ENCODE results near the gene SRPK3. TPM values are rescaled to one million over a fixed set of nuclear protein-coding genes. Genes with fewer than 3 reads are reported as not detected.

The SRPK3 gene
- total RNA-seq, 1 donor from 2014 or later, result 85.1 TPM

- H3K9ac ChIP-seq (ENCODE audit: low read depth in 1 of 3, low read length in 3 of 3), result peak overlapping the region in 2 of 3 donors; percentile 23 to 60
- no peaks in the 10 kb centered on the region for H3K36me3 ChIP-seq (ENCODE audit: control insufficient read depth in 3 of 3, insufficient read depth in 3 of 3, low read length in 3 of 3)
Measured at GRCh38 chrX:153818571-153819383, 37.9 kb downstream of the SRPK3 start.

GRCh38 chrX:153819384-153820040 lies 38.7 kb downstream of the SRPK3 start:
- no peak overlapping the region for H3K27ac ChIP-seq (ENCODE audit: low read depth, low read length)
- peaks cover 0 to 15% (median 4%) of the 10 kb centered on the region in 3 donors for H3K27me3 ChIP-seq (ENCODE audit: control insufficient read depth in 3 of 3, insufficient read depth in 3 of 3, low read length in 3 of 3)
- H3K9me3 ChIP-seq (ENCODE audit: control insufficient read depth in 3 of 3, low read length in 3 of 3), result no peaks in the 10 kb centered on the region
- peak overlapping the region in 2 of 3 donors; percentile 23 to 60 for H3K9ac ChIP-seq (ENCODE audit: low read depth in 1 of 3, low read length in 3 of 3)
- H3K36me3 ChIP-seq (ENCODE audit: control insufficient read depth in 3 of 3, insufficient read depth in 3 of 3, low read length in 3 of 3), result no peaks in the 10 kb centered on the region
- peak overlapping the region; percentile 35 to 48 (median 37) for H3K4me3 ChIP-seq (ENCODE audit: low read length in 3 of 3)
- peaks cover 2 to 7% (median 5%) of the 10 kb centered on the region in 3 donors for H3K4me1 ChIP-seq (ENCODE audit: control insufficient read depth in 3 of 3, insufficient read depth in 3 of 3, low read length in 3 of 3)

More at GRCh38 chrX:153818571-153819383, 37.9 kb downstream of the SRPK3 start:
- Histone ChIP-seq H3K4me3 (ENCODE audit: low read length in 3 of 3) (peak overlapping the region; percentile 37 to 49 (median 48)), H3K9me3 (ENCODE audit: control insufficient read depth in 3 of 3, low read length in 3 of 3) (no peaks in the 10 kb centered on the region), H3K4me1 (ENCODE audit: control insufficient read depth in 3 of 3, insufficient read depth in 3 of 3, low read length in 3 of 3) (peaks cover 2 to 7% (median 5%) of the 10 kb centered on the region in 3 donors), H3K27me3 (ENCODE audit: control insufficient read depth in 3 of 3, insufficient read depth in 3 of 3, low read length in 3 of 3) (peaks cover 0 to 12% (median 1%) of the 10 kb centered on the region in 3 donors), H3K27ac (ENCODE audit: low read depth, low read length) (no peak overlapping the region)

- Histone ChIP-seq H3K4me3 (ENCODE audit: low read length in 3 of 3) (no peak overlapping the region), H3K9ac (ENCODE audit: low read depth in 1 of 3, low read length in 3 of 3) (no peak overlapping the region), H3K27me3 (ENCODE audit: control insufficient read depth in 3 of 3, insufficient read depth in 3 of 3, low read length in 3 of 3) (peaks cover 0 to 15% (median 4%) of the 10 kb centered on the region in 3 donors), H3K36me3 (ENCODE audit: control insufficient read depth in 3 of 3, insufficient read depth in 3 of 3, low read length in 3 of 3) (no peaks in the 10 kb centered on the region), H3K27ac (ENCODE audit: low read depth, low read length) (no peak overlapping the region), H3K4me1 (ENCODE audit: control insufficient read depth in 3 of 3, insufficient read depth in 3 of 3, low read length in 3 of 3) (peaks cover 2 to 7% (median 5%) of the 10 kb centered on the region in 3 donors), H3K9me3 (ENCODE audit: control insufficient read depth in 3 of 3, low read length in 3 of 3) (no peaks in the 10 kb centered on the region)
Measured at GRCh38 chrX:153820601-153821000, 39.8 kb downstream of the SRPK3 start.

- Histone ChIP-seq H3K4me1 (ENCODE audit: control insufficient read depth in 3 of 3, insufficient read depth in 3 of 3, low read length in 3 of 3) (peaks cover 2 to 7% (median 5%) of the 10 kb centered on the region in 3 donors), H3K36me3 (ENCODE audit: control insufficient read depth in 3 of 3, insufficient read depth in 3 of 3, low read length in 3 of 3) (no peaks in the 10 kb centered on the region), H3K4me3 (ENCODE audit: low read length in 3 of 3) (no peak overlapping the region), H3K9ac (ENCODE audit: low read depth in 1 of 3, low read length in 3 of 3) (no peak overlapping the region), H3K9me3 (ENCODE audit: control insufficient read depth in 3 of 3, low read length in 3 of 3) (no peaks in the 10 kb centered on the region), H3K27me3 (ENCODE audit: control insufficient read depth in 3 of 3, insufficient read depth in 3 of 3, low read length in 3 of 3) (peaks cover 0 to 15% (median 4%) of the 10 kb centered on the region in 3 donors), H3K27ac (ENCODE audit: low read depth, low read length) (no peak overlapping the region)
Measured at GRCh38 chrX:153821066-153821465, 40.2 kb downstream of the SRPK3 start.

- Histone ChIP-seq H3K4me1 (ENCODE audit: control insufficient read depth in 3 of 3, insufficient read depth in 3 of 3, low read length in 3 of 3) (peaks cover 3 to 5% (median 3%) of the 10 kb centered on the region in 3 donors), H3K27me3 (ENCODE audit: control insufficient read depth in 3 of 3, insufficient read depth in 3 of 3, low read length in 3 of 3) (peaks cover 0 to 19% (median 6%) of the 10 kb centered on the region in 3 donors)
Measured at GRCh38 chrX:153824348-153824747, 43.5 kb downstream of the SRPK3 start.

GRCh38 chrX:153825042-153825441 lies 44.2 kb downstream of the SRPK3 start:
- H3K36me3 ChIP-seq (ENCODE audit: control insufficient read depth in 3 of 3, insufficient read depth in 3 of 3, low read length in 3 of 3), result no peaks in the 10 kb centered on the region
- H3K4me3 ChIP-seq (ENCODE audit: low read length in 3 of 3), result no peak overlapping the region
- H3K4me1 ChIP-seq (ENCODE audit: control insufficient read depth in 3 of 3, insufficient read depth in 3 of 3, low read length in 3 of 3), result peaks cover 0 to 3% (median 0%) of the 10 kb centered on the region in 3 donors
- H3K9ac ChIP-seq (ENCODE audit: low read depth in 1 of 3, low read length in 3 of 3), result no peak overlapping the region
- peaks cover 0 to 18% (median 6%) of the 10 kb centered on the region in 3 donors for H3K27me3 ChIP-seq (ENCODE audit: control insufficient read depth in 3 of 3, insufficient read depth in 3 of 3, low read length in 3 of 3)
- no peak overlapping the region for H3K27ac ChIP-seq (ENCODE audit: low read depth, low read length)
- no peaks in the 10 kb centered on the region for H3K9me3 ChIP-seq (ENCODE audit: control insufficient read depth in 3 of 3, low read length in 3 of 3)

More at GRCh38 chrX:153824348-153824747, 43.5 kb downstream of the SRPK3 start:
- Histone ChIP-seq H3K36me3 (ENCODE audit: control insufficient read depth in 3 of 3, insufficient read depth in 3 of 3, low read length in 3 of 3) (no peaks in the 10 kb centered on the region), H3K9me3 (ENCODE audit: control insufficient read depth in 3 of 3, low read length in 3 of 3) (no peaks in the 10 kb centered on the region), H3K9ac (ENCODE audit: low read depth in 1 of 3, low read length in 3 of 3) (no peak overlapping the region), H3K4me3 (ENCODE audit: low read length in 3 of 3) (no peak overlapping the region), H3K27ac (ENCODE audit: low read depth, low read length) (no peak overlapping the region)

- Histone ChIP-seq H3K27me3 (ENCODE audit: control insufficient read depth in 3 of 3, insufficient read depth in 3 of 3, low read length in 3 of 3) (peaks cover 0 to 22% (median 6%) of the 10 kb centered on the region in 3 donors), H3K27ac (ENCODE audit: low read depth, low read length) (no peak overlapping the region), H3K9me3 (ENCODE audit: control insufficient read depth in 3 of 3, low read length in 3 of 3) (no peaks in the 10 kb centered on the region), H3K9ac (ENCODE audit: low read depth in 1 of 3, low read length in 3 of 3) (no peak overlapping the region), H3K4me1 (ENCODE audit: control insufficient read depth in 3 of 3, insufficient read depth in 3 of 3, low read length in 3 of 3) (peaks cover 0 to 3% (median 0%) of the 10 kb centered on the region in 3 donors), H3K4me3 (ENCODE audit: low read length in 3 of 3) (no peak overlapping the region), H3K36me3 (ENCODE audit: control insufficient read depth in 3 of 3, insufficient read depth in 3 of 3, low read length in 3 of 3) (no peaks in the 10 kb centered on the region)
Measured at GRCh38 chrX:153827016-153827415, 46.2 kb downstream of the SRPK3 start.

- Histone ChIP-seq H3K9me3 (ENCODE audit: control insufficient read depth in 3 of 3, low read length in 3 of 3) (no peaks in the 10 kb centered on the region), H3K36me3 (ENCODE audit: control insufficient read depth in 3 of 3, insufficient read depth in 3 of 3, low read length in 3 of 3) (no peaks in the 10 kb centered on the region), H3K27ac (ENCODE audit: low read depth, low read length) (no peak overlapping the region), H3K27me3 (ENCODE audit: control insufficient read depth in 3 of 3, insufficient read depth in 3 of 3, low read length in 3 of 3) (peaks cover 0 to 30% (median 6%) of the 10 kb centered on the region in 3 donors), H3K4me3 (ENCODE audit: low read length in 3 of 3) (no peak overlapping the region), H3K4me1 (ENCODE audit: control insufficient read depth in 3 of 3, insufficient read depth in 3 of 3, low read length in 3 of 3) (peaks cover 0 to 3% (median 0%) of the 10 kb centered on the region in 3 donors), H3K9ac (ENCODE audit: low read depth in 1 of 3, low read length in 3 of 3) (no peak overlapping the region)
Measured at GRCh38 chrX:153827903-153828302, 47.1 kb downstream of the SRPK3 start.

GRCh38 chrX:153828308-153828707 lies 47.5 kb downstream of the SRPK3 start:
- Histone ChIP-seq H3K27me3 (ENCODE audit: control insufficient read depth in 3 of 3, insufficient read depth in 3 of 3, low read length in 3 of 3) (peaks cover 0 to 30% (median 6%) of the 10 kb centered on the region in 3 donors), H3K4me3 (ENCODE audit: low read length in 3 of 3) (peak overlapping the region in 1 of 3 donors; percentile 38), H3K36me3 (ENCODE audit: control insufficient read depth in 3 of 3, insufficient read depth in 3 of 3, low read length in 3 of 3) (no peaks in the 10 kb centered on the region), H3K9me3 (ENCODE audit: control insufficient read depth in 3 of 3, low read length in 3 of 3) (no peaks in the 10 kb centered on the region), H3K27ac (ENCODE audit: low read depth, low read length) (no peak overlapping the region), H3K4me1 (ENCODE audit: control insufficient read depth in 3 of 3, insufficient read depth in 3 of 3, low read length in 3 of 3) (peaks cover 0 to 3% (median 0%) of the 10 kb centered on the region in 3 donors), H3K9ac (ENCODE audit: low read depth in 1 of 3, low read length in 3 of 3) (no peak overlapping the region)

All from skeletal muscle tissue (tissue), 4 donors.